Measurements from ENCODE around the gene DNLZ.

Gene DNLZ

DNA sequence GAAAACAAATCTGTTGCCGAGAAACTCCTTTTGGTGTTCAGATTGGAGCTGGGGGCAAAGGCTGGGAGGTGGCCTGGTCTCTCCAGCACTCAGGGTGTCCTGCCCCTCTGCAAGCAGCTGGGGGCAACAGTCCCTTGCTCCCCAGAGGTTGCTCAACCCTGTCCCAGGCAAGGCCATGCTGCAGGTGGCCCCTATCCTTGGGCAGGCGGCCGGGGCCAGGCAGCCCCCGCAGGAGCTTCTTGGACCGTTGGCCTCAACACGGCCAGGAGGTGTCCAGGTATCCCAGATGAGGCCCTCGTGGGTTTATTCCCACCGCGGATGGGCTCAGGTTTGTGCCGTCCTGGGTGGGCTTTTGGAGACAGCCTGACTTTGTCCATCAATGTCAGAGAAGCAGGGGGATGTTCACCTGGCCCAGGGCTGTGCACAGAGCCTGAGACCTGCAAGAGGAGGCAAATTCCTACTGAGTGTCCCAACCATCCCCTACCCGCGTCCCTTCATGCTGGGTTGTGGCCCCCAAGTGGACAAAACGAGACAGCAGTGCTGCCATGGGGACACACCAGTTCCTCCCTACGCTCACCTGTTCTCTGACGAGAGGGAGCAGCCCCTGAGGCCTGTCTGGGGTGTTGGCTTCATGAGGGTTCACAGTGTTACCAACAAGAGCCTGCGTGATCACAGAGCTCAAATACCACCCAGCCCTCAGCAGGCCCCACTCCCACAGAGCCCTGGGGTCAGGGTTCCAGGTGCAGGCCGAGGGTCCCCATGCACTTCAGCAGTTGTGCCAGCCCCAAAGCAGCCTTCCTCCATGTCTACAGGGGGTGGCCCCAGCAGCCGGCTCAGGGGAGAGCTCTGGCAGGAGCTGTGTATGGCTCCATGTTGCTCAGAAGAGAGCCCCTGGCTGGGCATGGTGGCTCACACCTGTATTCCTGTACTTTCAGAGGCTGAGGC lies 50.2 kb downstream of the DNLZ start:
- no peak for DNase-seq

GRCh38 chr9:136312436-136312835 lies 51.1 kb downstream of the DNLZ start:
- peak; percentile 41 for DNase-seq

- no peak for DNase-seq
Observed at GRCh38 chr9:136312009-136312375, 51.6 kb downstream of the DNLZ start.

DNA sequence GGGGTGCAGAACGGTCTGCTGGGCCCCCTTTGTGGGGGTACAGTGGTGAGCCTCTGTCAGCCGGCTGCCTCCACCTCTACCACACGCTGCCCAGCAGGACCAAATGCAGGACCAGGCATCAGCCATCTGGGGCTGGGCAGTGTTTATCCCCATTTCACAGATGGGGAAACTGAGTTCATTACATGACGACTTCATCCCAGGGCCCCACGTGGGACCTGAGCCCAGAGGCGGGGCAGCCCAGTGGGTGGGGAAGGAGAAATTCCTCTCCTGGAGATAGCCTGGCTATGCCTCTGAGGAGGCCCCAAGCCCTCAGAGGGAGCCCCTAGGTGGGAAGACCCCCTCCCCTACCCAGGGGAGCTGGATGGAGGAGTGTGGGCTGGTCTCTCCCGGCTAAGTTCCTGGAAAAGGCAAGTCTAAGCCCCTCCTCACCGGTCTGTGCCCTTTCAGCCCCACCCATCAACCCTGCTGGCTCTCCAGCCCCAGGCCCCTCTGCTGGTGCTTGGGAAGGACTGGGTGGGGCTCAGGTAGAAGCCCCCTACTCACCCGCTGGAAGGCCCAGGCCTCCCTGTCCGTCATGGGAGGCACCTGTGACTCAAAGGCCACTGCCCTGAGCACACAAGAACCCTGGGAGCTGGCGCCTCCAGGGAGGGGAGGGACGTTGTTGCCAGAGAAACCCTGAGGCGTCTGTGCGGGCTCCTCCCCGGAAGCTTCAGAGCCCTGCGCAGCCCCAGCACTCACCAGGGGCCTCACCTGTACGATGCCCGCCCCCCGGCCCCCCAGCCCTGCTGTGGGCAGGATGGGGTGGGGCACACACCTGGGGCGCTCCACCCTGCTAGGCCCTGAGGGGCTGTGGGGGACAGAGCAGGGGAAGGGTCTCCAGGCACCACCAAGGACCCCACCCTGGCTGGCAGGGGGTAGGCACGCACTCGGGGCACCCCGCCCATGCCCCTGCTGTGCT lies 52.2 kb downstream of the DNLZ start:
- no peak for DNase-seq

DNA sequence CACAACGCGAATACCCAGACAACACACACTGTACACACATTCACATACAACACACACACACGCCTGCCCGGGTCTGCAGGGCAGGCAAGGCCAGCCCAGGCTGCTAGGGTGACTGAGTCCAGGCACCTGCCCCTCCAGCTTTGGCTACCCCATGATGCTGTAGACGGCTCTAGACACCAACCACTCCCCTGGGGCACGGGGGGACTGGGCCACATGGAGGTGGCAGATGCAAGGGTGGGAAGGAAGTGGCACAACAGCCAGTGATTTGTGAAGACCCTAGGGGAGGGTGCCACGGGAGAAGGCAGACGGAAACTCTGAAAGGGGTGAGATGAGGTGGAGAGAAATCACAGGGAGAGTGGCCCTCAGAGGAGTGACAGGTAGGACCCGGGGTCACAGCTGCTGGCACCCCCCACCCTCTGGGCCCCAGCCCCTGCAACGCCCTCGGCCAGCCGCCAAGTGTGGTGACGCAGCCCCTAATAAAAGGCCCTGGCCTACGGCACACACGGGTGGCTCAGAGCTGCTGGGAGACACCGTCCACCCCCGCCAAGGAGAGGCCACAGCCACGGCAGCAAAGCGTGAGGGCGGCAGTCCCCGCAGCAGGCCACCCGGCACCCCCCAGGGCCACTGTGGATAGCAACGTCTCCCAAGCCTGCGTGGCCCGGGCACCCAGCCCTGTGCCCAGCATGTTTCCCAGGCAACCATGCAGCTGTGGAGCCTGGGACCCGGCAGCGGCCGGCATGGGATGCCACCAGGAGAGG lies 53.1 kb downstream of the DNLZ start:
- DNase-seq: no peak

DNA sequence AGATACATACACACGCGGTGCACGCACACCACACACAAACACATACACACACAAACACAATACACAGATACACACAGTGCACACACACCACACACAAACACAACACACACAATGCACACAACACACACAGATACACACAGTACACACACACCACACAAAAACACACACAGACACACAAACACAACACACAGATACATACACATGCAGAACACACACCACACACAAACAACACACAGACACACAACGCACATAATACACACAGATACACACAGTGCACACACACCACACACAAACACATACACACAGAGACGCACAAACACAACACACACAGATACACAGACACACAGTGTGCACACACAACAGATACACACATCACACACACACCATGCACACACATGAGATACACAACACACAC lies 53.7 kb downstream of the DNLZ start:
- DNase-seq: no peak

Data from stimulated activated CD4-positive, alpha-beta T cell treated with anti-CD3 and anti-CD28 coated beads, Interleukin-4, amount 100 ng/mL, for 24 hours (primary cell).